Spleen (tissue), 11 donors: ENCODE measurements around the gene PRKCB. TPM values are rescaled to one million over a fixed set of nuclear protein-coding genes. Genes with fewer than 3 reads are reported as not detected.

Experiments used
- DNase-seq: peaks from one replicate; pipeline ENCODE4 v3.0.0-alpha.2; 2020
- H3K27ac ChIP-seq, 8 donors: fragments of 200-600 bp; sonication (generic) in 7 of 8; 1 replicate in 4 of 8; 2 replicates in 4 of 8; pipeline versions ENCODE4 v1.5.0 to v1.8.0; 2016 to 2021; ENCODE audit warnings: inconsistent platforms in 4 of 8, mild to moderate bottlenecking in 4 of 8, moderate library complexity in 1 of 8
- H3K27me3 ChIP-seq, 7 donors: fragments of 200-600 bp; sonication (generic) in 6 of 7; replicated peaks in 1 of 7; 1 replicate in 4 of 7; 2 replicates in 3 of 7; pipeline versions ENCODE4 v1.5.0 to v1.8.0; 2016 to 2021; ENCODE audit warnings: inconsistent platforms in 3 of 7, mild to moderate bottlenecking in 1 of 7
- H3K36me3 ChIP-seq, 6 donors: fragments of 200-600 bp; sonication (generic) in 5 of 6; 1 replicate in 4 of 6; 2 replicates in 2 of 6; pipeline versions ENCODE4 v1.5.0 to v1.8.0; 2016 to 2021; ENCODE audit warnings: inconsistent platforms in 2 of 6
- H3K4me1 ChIP-seq, 6 donors: fragments of 200-600 bp; sonication (generic) in 5 of 6; 1 replicate in 3 of 6; 2 replicates in 3 of 6; pipeline versions ENCODE4 v1.5.0 to v1.8.0; 2016 to 2021; ENCODE audit warnings: inconsistent platforms in 3 of 6
- H3K4me3 ChIP-seq, 8 donors: fragments of 200-600 bp; sonication (generic) in 7 of 8; 1 replicate in 4 of 8; 2 replicates in 4 of 8; pipeline versions ENCODE4 v1.5.0 to v1.8.0; 2016 to 2021; ENCODE audit warnings: inconsistent platforms in 4 of 8, mild to moderate bottlenecking in 4 of 8, moderate library complexity in 2 of 8
- H3K9me3 ChIP-seq, 8 donors: fragments of 200-600 bp; sonication (generic) in 7 of 8; 1 replicate in 4 of 8; 2 replicates in 4 of 8; pipeline versions ENCODE4 v1.5.0 to v1.8.0; 2016 to 2021; ENCODE audit warnings: inconsistent platforms in 4 of 8
- CTCF ChIP-seq, 11 experiments: fragments of 200-600 bp in 7 of 11; fragments of 450-650 bp in 4 of 11; sonication (generic) in 4 of 11; IDR thresholded peaks in 8 of 11; conservative IDR thresholded peaks in 3 of 11; 1 replicate in 7 of 11; 2 replicates in 4 of 11; pipeline versions ENCODE4 v1.4.0 to v1.8.0; 2016 to 2021; ENCODE audit warnings: antibody characterized with exemption in 11 of 11, inconsistent platforms in 4 of 11, mild to moderate bottlenecking in 1 of 11
- POLR2A ChIP-seq, 3 donors: fragments of 450-650 bp; IDR thresholded peaks; one replicate each; pipeline ENCODE4 v1.5.1; 2017; ENCODE audit warnings: antibody characterized with exemption in 3 of 3, mild to moderate bottlenecking in 1 of 3
- POLR2AphosphoS5 ChIP-seq, 3 donors: sonication (generic); formaldehyde crosslinking; IDR thresholded peaks; one replicate each; pipeline ENCODE4 v1.5.1; 2017; ENCODE audit warnings: antibody characterized with exemption in 3 of 3
- WGBS, 5 donors: extraction: QIAGEN DNeasy Blood & Tissue Kit in 3 of 5; methylation state at CpG; one replicate each; pipeline versions ENCODE4 v1.1.5 to v1.1.7; 2013 to 2018; 5-methylcytosine and 5-hydroxymethylcytosine counted together
- intact Hi-C: fragments of 100-400 bp; cut with DNase I; formaldehyde crosslinking; loops from one replicate; pipeline ENCODE4 v1.15.0; 2023; ENCODE audit warnings: low total_unique reads
- polyA plus RNA-seq, 3 donors: library from polyadenylated mRNA; stranded (reverse); fragments of 200-250 nt; gene quantifications; one replicate each; pipeline ENCODE4 v1.2.1, GENCODE V29; 2013
- total RNA-seq, 7 donors: library from RNA; depleted of rRNA in 3 of 7; stranded (reverse); fragments of >200 nt in 3 of 7; fragmentation: NEBNext Ultra II Directional in 4 of 7; extraction: Animal tissue kit (Norgen Biotek cat#: 25700) in 4 of 7; gene quantifications; one replicate each; pipeline versions ENCODE4 v1.1.0 to v1.2.1, GENCODE V29; 2016 to 2021
- donor health status: healthy with polysubstance abuse.
- donor health status: DM: no; HTN: no; CAD: no; lungs with moderate emphysema.
- donor health status: DM: no; HTN: no; CAD: no.
- donor health status: Bipolar disorder and iron deficiency.
- donor health status: healthy.
- donor health status: DM: no; HTN: no; CAD: no.
- donor health status: DM: yes; HTN: yes; CAD: no.

PRKCB gene
- total and polyA plus RNA-seq, 10 donors: 33.8 to 284 (median 182) TPM

- no peaks in the 10 kb centered on the region for H3K9me3 ChIP-seq
- DNase-seq: no peak
- H3K36me3 ChIP-seq: peaks cover 0 to 39% (median 5%) of the 10 kb centered on the region in 6 donors
- intact Hi-C loops: no loop called here
- no peak overlapping the region for H3K4me3 ChIP-seq
- no peaks in the 10 kb centered on the region for H3K27me3 ChIP-seq
- H3K27ac ChIP-seq: no peak overlapping the region
- WGBS, 5 donors: 92 to 98% (median 97%) methylated on average over 3 of the region's 3 CpGs
- H3K4me1 ChIP-seq: peaks cover 16 to 70% (median 47%) of the 10 kb centered on the region in 6 donors
- TF ChIP-seq POLR2A (IDR thresholded peaks at IDR 0.05) (no peak), CTCF (IDR thresholded peaks at IDR 0.05 in 8 of 11, conservative IDR thresholded peaks at IDR 0.05 in 3 of 11) (no peak), POLR2AphosphoS5 (IDR thresholded peaks at IDR 0.05) (no peak)
Observed at GRCh38 chr16:23964136-23964535, 128.4 kb downstream of the PRKCB start.

- DNase-seq: no peak
- Histone ChIP-seq H3K36me3 (peaks cover 0 to 49% (median 5%) of the 10 kb centered on the region in 6 donors), H3K9me3 (no peaks in the 10 kb centered on the region), H3K27ac (no peak overlapping the region), H3K4me1 (peaks cover 7 to 65% (median 36%) of the 10 kb centered on the region in 6 donors), H3K27me3 (no peaks in the 10 kb centered on the region), H3K4me3 (no peak overlapping the region)
- TF ChIP-seq POLR2AphosphoS5 (IDR thresholded peaks at IDR 0.05): no peak
- no peak for TF ChIP-seq POLR2A (IDR thresholded peaks at IDR 0.05)
- intact Hi-C loops: no loop called here
- WGBS, 5 donors: 81 to 98% (median 88%) methylated on average over 6 of the region's 6 CpGs
Observed at GRCh38 chr16:23965137-23965733, 129.5 kb downstream of the PRKCB start.

GRCh38 chr16:23966597-23967394, 131.0 kb downstream of the PRKCB start:
- Histone ChIP-seq H3K27ac (peak overlapping the region in 1 of 8 donors; percentile 12), H3K4me1 (peaks cover 7 to 63% (median 26%) of the 10 kb centered on the region in 6 donors), H3K27me3 (no peaks in the 10 kb centered on the region), H3K9me3 (no peaks in the 10 kb centered on the region), H3K36me3 (peaks cover 0 to 59% (median 5%) of the 10 kb centered on the region in 6 donors), H3K4me3 (no peak overlapping the region)
- intact Hi-C loops: no loop called here
- TF ChIP-seq POLR2A (IDR thresholded peaks at IDR 0.05) (no peak), POLR2AphosphoS5 (IDR thresholded peaks at IDR 0.05) (no peak), CTCF (IDR thresholded peaks at IDR 0.05 in 8 of 11, conservative IDR thresholded peaks at IDR 0.05 in 3 of 11) (no peak)
- no peak for DNase-seq
- 28 to 31% (median 29%) methylated on average over 10 of the region's 10 CpGs for WGBS, 5 donors

GRCh38 chr16:23967775-23968174, 132.0 kb downstream of the PRKCB start:
- intact Hi-C loops: no loop called here
- peak overlapping the region in 1 of 8 donors; percentile 30 for H3K27ac ChIP-seq
- WGBS, 5 donors: 81 to 88% (median 85%) methylated on average over 6 of the region's 6 CpGs

More at GRCh38 chr16:23967775-23968174, 132.0 kb downstream of the PRKCB start:
- Histone ChIP-seq H3K9me3 (no peaks in the 10 kb centered on the region), H3K36me3 (peaks cover 0 to 59% (median 5%) of the 10 kb centered on the region in 6 donors), H3K4me1 (peaks cover 7 to 65% (median 26%) of the 10 kb centered on the region in 6 donors), H3K4me3 (no peak overlapping the region), H3K27me3 (no peaks in the 10 kb centered on the region)
- DNase-seq: no peak
- TF ChIP-seq POLR2A (IDR thresholded peaks at IDR 0.05) (no peak), CTCF (IDR thresholded peaks at IDR 0.05 in 8 of 11, conservative IDR thresholded peaks at IDR 0.05 in 3 of 11) (no peak), POLR2AphosphoS5 (IDR thresholded peaks at IDR 0.05) (no peak)
